Mammary epithelial cell (primary cell): ENCODE data around the gene PBLD.

ENCODE experiments used
- EZH2 ChIP-seq: IDR thresholded peaks from 2 replicates; pipeline ENCODE4 v1.6.1; 2012; ENCODE audit warnings: low read length, inconsistent platforms, borderline replicate concordance
- TF ChIP-seq, protein P1 (sequence below), 2 donors: IDR thresholded peaks in 1 of 2; conservative IDR thresholded peaks in 1 of 2; 2 replicates each; pipeline ENCODE4 v1.5.1; 2011 to 2012; ENCODE audit warnings: inconsistent platforms in 2 of 2, low read length in 2 of 2, mild to moderate bottlenecking in 2 of 2, control low read depth in 1 of 2, low read depth in 1 of 2; ENCODE audit not compliant: insufficient read depth in 1 of 2; ENCODE audit errors: extremely low read depth in 1 of 2

GRCh38 chr10:68353537-68353936 is 20.8 kb upstream of the PBLD start:
- TF ChIP-seq, protein P1, sequence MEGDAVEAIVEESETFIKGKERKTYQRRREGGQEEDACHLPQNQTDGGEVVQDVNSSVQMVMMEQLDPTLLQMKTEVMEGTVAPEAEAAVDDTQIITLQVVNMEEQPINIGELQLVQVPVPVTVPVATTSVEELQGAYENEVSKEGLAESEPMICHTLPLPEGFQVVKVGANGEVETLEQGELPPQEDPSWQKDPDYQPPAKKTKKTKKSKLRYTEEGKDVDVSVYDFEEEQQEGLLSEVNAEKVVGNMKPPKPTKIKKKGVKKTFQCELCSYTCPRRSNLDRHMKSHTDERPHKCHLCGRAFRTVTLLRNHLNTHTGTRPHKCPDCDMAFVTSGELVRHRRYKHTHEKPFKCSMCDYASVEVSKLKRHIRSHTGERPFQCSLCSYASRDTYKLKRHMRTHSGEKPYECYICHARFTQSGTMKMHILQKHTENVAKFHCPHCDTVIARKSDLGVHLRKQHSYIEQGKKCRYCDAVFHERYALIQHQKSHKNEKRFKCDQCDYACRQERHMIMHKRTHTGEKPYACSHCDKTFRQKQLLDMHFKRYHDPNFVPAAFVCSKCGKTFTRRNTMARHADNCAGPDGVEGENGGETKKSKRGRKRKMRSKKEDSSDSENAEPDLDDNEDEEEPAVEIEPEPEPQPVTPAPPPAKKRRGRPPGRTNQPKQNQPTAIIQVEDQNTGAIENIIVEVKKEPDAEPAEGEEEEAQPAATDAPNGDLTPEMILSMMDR (conservative IDR thresholded peaks at IDR 0.05 in 1 of 2, IDR thresholded peaks at IDR 0.05 in 1 of 2; ENCODE audit: extremely low read depth in 1 of 2, insufficient read depth in 1 of 2, low read depth in 1 of 2, low read length in 2 of 2), result no peak
- no peak for TF ChIP-seq EZH2
